Spleen (tissue), 7 donors: ENCODE measurements around the gene ITPA.

ENCODE experiments used
- POLR2A ChIP-seq, 3 donors: fragments of 450-650 bp; IDR thresholded peaks; one replicate each; pipeline ENCODE4 v1.5.1; 2017; ENCODE audit warnings: antibody characterized with exemption in 3 of 3, mild to moderate bottlenecking in 1 of 3
- POLR2AphosphoS5 ChIP-seq, 3 donors: sonication (generic); formaldehyde crosslinking; IDR thresholded peaks; one replicate each; pipeline ENCODE4 v1.5.1; 2017; ENCODE audit warnings: antibody characterized with exemption in 3 of 3
- TF ChIP-seq, protein P1 (sequence below), 11 experiments: fragments of 200-600 bp in 7 of 11; fragments of 450-650 bp in 4 of 11; sonication (generic) in 4 of 11; IDR thresholded peaks in 8 of 11; conservative IDR thresholded peaks in 3 of 11; 1 replicate in 7 of 11; 2 replicates in 4 of 11; pipeline versions ENCODE4 v1.4.0 to v1.8.0; 2016 to 2021; ENCODE audit warnings: antibody characterized with exemption in 11 of 11, inconsistent platforms in 4 of 11, mild to moderate bottlenecking in 1 of 11
- donor health status: DM: no; HTN: no; CAD: no; lungs with moderate emphysema.
- donor health status: DM: no; HTN: no; CAD: no.
- donor health status: DM: no; HTN: no; CAD: no.

- TF ChIP-seq, protein P1, sequence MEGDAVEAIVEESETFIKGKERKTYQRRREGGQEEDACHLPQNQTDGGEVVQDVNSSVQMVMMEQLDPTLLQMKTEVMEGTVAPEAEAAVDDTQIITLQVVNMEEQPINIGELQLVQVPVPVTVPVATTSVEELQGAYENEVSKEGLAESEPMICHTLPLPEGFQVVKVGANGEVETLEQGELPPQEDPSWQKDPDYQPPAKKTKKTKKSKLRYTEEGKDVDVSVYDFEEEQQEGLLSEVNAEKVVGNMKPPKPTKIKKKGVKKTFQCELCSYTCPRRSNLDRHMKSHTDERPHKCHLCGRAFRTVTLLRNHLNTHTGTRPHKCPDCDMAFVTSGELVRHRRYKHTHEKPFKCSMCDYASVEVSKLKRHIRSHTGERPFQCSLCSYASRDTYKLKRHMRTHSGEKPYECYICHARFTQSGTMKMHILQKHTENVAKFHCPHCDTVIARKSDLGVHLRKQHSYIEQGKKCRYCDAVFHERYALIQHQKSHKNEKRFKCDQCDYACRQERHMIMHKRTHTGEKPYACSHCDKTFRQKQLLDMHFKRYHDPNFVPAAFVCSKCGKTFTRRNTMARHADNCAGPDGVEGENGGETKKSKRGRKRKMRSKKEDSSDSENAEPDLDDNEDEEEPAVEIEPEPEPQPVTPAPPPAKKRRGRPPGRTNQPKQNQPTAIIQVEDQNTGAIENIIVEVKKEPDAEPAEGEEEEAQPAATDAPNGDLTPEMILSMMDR (IDR thresholded peaks at IDR 0.05 in 8 of 11, conservative IDR thresholded peaks at IDR 0.05 in 3 of 11) = no peak
- no peak for TF ChIP-seq POLR2A (IDR thresholded peaks at IDR 0.05)
- TF ChIP-seq POLR2AphosphoS5 (IDR thresholded peaks at IDR 0.05) = no peak
Observed at GRCh38 chr20:3246682-3247081, 37.4 kb downstream of the ITPA start.
